Loucy (cell line): ENCODE results near the gene BPIFA1.
A peak's percentile ranks its signal among the peaks of the same experiment; 100 is the strongest.

Experiments used
- H2AFZ ChIP-seq: fragments of 200-600 bp; sonication (generic); 2 replicates; pipeline ENCODE4 v1.6.0; 2016; ENCODE audit warnings: antibody characterized with exemption, mild to moderate bottlenecking, low read length, moderate library complexity
- H3F3A ChIP-seq: fragments of 200-600 bp; 2 replicates; pipeline ENCODE4 v1.6.0; 2016; ENCODE audit warnings: antibody characterized with exemption, low read depth, mild to moderate bottlenecking
- H3K27me3 ChIP-seq: fragments of 200-600 bp; sonication (generic); 2 replicates; pipeline ENCODE4 v1.6.1; 2014; ENCODE audit warnings: low read length, mild to moderate bottlenecking; ENCODE audit not compliant: insufficient read depth, poor library complexity, severe bottlenecking
- H3K36me3 ChIP-seq: fragments of 200-600 bp; sonication (generic); 2 replicates; pipeline ENCODE4 v1.6.1; 2016; ENCODE audit warnings: low read length; ENCODE audit not compliant: insufficient read depth
- H3K4me1 ChIP-seq: fragments of 200-600 bp; sonication (generic); 2 replicates; pipeline ENCODE4 v1.5.1; 2014; ENCODE audit warnings: low read length, mild to moderate bottlenecking; ENCODE audit not compliant: insufficient read depth, poor library complexity, severe bottlenecking
- H3K4me2 ChIP-seq: fragments of 200-600 bp; sonication (generic); 2 replicates; pipeline ENCODE4 v1.6.0; 2014; ENCODE audit warnings: antibody characterized with exemption, low read length, low read depth, mild to moderate bottlenecking; ENCODE audit not compliant: poor library complexity, severe bottlenecking
- H3K4me3 ChIP-seq: fragments of 200-600 bp; sonication (generic); 2 replicates; pipeline ENCODE4 v1.5.1; 2014; ENCODE audit warnings: low read length, mild to moderate bottlenecking, mixed read lengths; ENCODE audit not compliant: poor library complexity, severe bottlenecking
- H3K79me2 ChIP-seq: fragments of 200-600 bp; sonication (generic); 2 replicates; pipeline ENCODE4 v1.6.1; 2014; ENCODE audit warnings: low read length; ENCODE audit not compliant: insufficient read depth
- H3K9ac ChIP-seq: fragments of 200-600 bp; sonication (generic); 2 replicates; pipeline ENCODE4 v1.6.0; 2014; ENCODE audit warnings: mild to moderate bottlenecking, low read depth, low read length, moderate library complexity; ENCODE audit not compliant: poor library complexity, severe bottlenecking
- H3K9me2 ChIP-seq: fragments of 200-600 bp; sonication (generic); replicated peaks from 2 replicates; pipeline ENCODE4 v1.6.1; 2016; ENCODE audit warnings: low read depth, low read length, mixed read lengths
- H3K9me3 ChIP-seq: fragments of 200-600 bp; sonication (generic); 2 replicates; pipeline ENCODE4 v1.6.1; 2014; ENCODE audit warnings: mild to moderate bottlenecking, antibody characterized with exemption, low read length, low read depth; ENCODE audit not compliant: insufficient read depth
- H4K20me1 ChIP-seq: fragments of 200-600 bp; sonication (generic); 2 replicates; pipeline ENCODE4 v1.6.0; 2014; ENCODE audit warnings: antibody characterized with exemption, low read length, mild to moderate bottlenecking; ENCODE audit not compliant: insufficient read depth, poor library complexity, severe bottlenecking
- EZH2phosphoT487 ChIP-seq: fragments of 200-600 bp; IDR thresholded peaks from 2 replicates; pipeline ENCODE4 v1.6.1; 2018; ENCODE audit warnings: antibody characterized with exemption, mild to moderate bottlenecking, moderate library complexity, borderline replicate concordance
- TF ChIP-seq, protein P1 (sequence below): fragments of 200-600 bp; sonication (generic); conservative IDR thresholded peaks from 2 replicates; pipeline ENCODE4 v1.5.1; 2014; ENCODE audit warnings: mild to moderate bottlenecking, antibody characterized with exemption, low read length

The BPIFA1 gene

DNA sequence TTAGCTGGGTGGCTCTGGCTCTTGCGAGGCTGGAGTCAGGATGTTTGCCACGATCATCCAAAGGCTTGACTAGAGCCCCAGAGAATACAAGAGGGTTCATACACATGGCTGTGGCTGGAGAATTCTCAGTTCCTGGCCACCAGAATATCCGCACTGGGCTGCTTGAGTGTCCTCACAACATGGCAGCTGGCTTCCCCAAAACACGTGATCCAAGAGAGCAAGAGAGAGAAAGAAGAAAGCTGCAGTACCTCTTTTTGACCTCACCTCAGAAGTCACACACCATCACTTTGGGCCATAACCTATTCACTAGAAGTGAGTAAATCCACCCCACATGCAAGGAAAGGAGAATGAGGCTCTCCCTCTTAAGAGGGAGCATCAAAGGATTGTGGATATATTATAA is 25.7 kb downstream of the BPIFA1 start:
- H2AFZ ChIP-seq, result no peak overlapping the region
- H3K36me3 ChIP-seq, result no peaks in the 10 kb centered on the region
- TF ChIP-seq, protein P1, sequence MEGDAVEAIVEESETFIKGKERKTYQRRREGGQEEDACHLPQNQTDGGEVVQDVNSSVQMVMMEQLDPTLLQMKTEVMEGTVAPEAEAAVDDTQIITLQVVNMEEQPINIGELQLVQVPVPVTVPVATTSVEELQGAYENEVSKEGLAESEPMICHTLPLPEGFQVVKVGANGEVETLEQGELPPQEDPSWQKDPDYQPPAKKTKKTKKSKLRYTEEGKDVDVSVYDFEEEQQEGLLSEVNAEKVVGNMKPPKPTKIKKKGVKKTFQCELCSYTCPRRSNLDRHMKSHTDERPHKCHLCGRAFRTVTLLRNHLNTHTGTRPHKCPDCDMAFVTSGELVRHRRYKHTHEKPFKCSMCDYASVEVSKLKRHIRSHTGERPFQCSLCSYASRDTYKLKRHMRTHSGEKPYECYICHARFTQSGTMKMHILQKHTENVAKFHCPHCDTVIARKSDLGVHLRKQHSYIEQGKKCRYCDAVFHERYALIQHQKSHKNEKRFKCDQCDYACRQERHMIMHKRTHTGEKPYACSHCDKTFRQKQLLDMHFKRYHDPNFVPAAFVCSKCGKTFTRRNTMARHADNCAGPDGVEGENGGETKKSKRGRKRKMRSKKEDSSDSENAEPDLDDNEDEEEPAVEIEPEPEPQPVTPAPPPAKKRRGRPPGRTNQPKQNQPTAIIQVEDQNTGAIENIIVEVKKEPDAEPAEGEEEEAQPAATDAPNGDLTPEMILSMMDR, result no peak; the same call in 1 of the 2 replicates
- TF ChIP-seq EZH2phosphoT487, result no peak
- no peaks in the 10 kb centered on the region for H3K9me2 ChIP-seq
- H3K9ac ChIP-seq, result no peak overlapping the region
- no peaks in the 10 kb centered on the region for H3K9me3 ChIP-seq
- H4K20me1 ChIP-seq, result no peaks in the 10 kb centered on the region
- H3K79me2 ChIP-seq, result no peaks in the 10 kb centered on the region
- no peaks in the 10 kb centered on the region for H3K27me3 ChIP-seq
- no peaks in the 10 kb centered on the region for H3K4me1 ChIP-seq
- no peak overlapping the region for H3K4me3 ChIP-seq
- no peaks in the 10 kb centered on the region for H3F3A ChIP-seq
- no peak overlapping the region for H3K4me2 ChIP-seq

DNA sequence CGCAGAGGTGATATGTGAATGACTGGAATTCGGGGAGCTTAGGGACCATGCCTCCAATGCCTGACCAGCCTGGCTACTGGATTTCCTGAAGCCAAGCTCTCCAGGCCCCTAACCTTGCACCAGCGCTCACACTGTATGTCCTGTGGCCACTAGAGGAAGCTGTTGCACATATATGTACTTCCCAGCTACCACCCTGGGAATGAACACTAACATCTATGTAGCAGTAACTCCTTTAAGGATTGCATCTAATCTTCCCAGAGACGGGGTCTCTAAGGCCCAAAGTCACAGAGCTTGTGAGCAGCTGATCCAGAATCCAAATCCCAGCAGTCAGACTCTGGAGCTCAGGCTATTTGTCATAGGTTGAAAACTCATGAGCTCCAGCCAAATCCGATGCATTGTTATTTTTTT is 26.9 kb downstream of the BPIFA1 start:
- Histone ChIP-seq H4K20me1 (no peaks in the 10 kb centered on the region), H3K4me2 (no peak overlapping the region), H3K4me3 (no peak overlapping the region), H2AFZ (no peak overlapping the region; the same call in 1 of the 2 replicates), H3K36me3 (no peaks in the 10 kb centered on the region), H3K9me3 (no peaks in the 10 kb centered on the region), H3K9me2 (no peaks in the 10 kb centered on the region), H3K27me3 (no peaks in the 10 kb centered on the region), H3F3A (no peaks in the 10 kb centered on the region), H3K9ac (no peak overlapping the region), H3K4me1 (no peaks in the 10 kb centered on the region), H3K79me2 (no peaks in the 10 kb centered on the region)
- no peak for TF ChIP-seq EZH2phosphoT487
- TF ChIP-seq, protein P1, result peak; percentile 84

DNA sequence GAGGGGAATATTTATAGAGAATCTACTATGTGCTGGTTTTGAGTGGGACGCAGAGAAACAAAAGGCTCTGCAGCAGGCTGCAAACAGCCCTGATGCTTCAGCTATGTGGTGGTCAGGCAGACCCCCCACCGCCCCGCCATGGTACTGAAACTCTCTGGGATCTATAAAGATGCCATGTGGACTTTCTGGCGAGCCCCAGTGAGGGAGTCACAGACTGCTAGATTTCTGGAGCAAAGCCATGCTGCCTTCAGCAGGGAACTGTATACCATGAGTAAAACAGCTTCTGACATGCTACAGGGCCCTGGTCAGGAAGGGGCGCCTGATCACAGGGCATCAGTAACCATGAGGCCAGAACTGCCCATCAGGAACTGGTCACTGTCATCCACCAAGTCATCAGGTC is 28.0 kb downstream of the BPIFA1 start:
- no peaks in the 10 kb centered on the region for H3K4me1 ChIP-seq
- H3K9me2 ChIP-seq, result no peaks in the 10 kb centered on the region
- H3K36me3 ChIP-seq, result no peaks in the 10 kb centered on the region
- H3K9me3 ChIP-seq, result no peaks in the 10 kb centered on the region
- no peaks in the 10 kb centered on the region for H4K20me1 ChIP-seq
- no peak overlapping the region for H3K9ac ChIP-seq
- no peak overlapping the region for H3K4me3 ChIP-seq
- H3K4me2 ChIP-seq, result no peak overlapping the region
- H3F3A ChIP-seq, result no peaks in the 10 kb centered on the region
- no peaks in the 10 kb centered on the region for H3K27me3 ChIP-seq
- TF ChIP-seq EZH2phosphoT487, result no peak
- TF ChIP-seq, protein P1, result no peak
- H2AFZ ChIP-seq, result no peak overlapping the region
- no peaks in the 10 kb centered on the region for H3K79me2 ChIP-seq
